ENCODE results near the gene ECPAS. TPM values are rescaled to one million over a fixed set of nuclear protein-coding genes. Genes with fewer than 3 reads are reported as not detected.
"Not testable (repeated sequence)": the region's sequence is repeated elsewhere in the genome, so short reads cannot be mapped to it uniquely, and the experiment has no call there.

ECPAS gene
- total and polyA plus RNA-seq, 2 experiments from 2014 or later, result 29.4 to 56.6 TPM

DNA sequence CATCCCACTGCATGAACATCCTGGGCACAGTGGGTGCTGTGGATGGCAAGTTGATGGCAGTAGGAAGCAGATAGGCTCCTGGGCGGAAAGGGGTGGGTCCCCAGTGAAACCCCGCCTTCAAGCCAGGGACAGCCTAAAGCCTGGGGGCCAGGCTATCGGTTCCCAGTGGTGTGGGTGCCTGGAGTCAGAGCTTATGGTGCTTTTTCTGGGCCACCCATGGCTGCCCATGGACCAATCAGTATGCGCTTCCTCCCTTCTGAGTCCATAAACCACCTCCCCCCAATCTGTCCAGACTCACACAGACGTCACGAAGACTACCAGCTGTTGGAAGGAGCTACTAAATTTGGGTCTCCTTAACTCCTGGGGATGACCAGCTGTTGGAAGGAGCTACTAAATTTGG lies 17.5 kb upstream of the ECPAS start:
- Histone ChIP-seq H3K9me3 (ENCODE audit: low read depth) (no peaks in the 10 kb centered on the region), H3K27me3 (no peaks in the 10 kb centered on the region), H3K36me3 (no peaks in the 10 kb centered on the region), H3K27ac (no peak overlapping the region), H3K4me1 (ENCODE audit: low read depth) (no peaks in the 10 kb centered on the region), H3K4me3 (no peak overlapping the region)
- TF ChIP-seq, protein P1, sequence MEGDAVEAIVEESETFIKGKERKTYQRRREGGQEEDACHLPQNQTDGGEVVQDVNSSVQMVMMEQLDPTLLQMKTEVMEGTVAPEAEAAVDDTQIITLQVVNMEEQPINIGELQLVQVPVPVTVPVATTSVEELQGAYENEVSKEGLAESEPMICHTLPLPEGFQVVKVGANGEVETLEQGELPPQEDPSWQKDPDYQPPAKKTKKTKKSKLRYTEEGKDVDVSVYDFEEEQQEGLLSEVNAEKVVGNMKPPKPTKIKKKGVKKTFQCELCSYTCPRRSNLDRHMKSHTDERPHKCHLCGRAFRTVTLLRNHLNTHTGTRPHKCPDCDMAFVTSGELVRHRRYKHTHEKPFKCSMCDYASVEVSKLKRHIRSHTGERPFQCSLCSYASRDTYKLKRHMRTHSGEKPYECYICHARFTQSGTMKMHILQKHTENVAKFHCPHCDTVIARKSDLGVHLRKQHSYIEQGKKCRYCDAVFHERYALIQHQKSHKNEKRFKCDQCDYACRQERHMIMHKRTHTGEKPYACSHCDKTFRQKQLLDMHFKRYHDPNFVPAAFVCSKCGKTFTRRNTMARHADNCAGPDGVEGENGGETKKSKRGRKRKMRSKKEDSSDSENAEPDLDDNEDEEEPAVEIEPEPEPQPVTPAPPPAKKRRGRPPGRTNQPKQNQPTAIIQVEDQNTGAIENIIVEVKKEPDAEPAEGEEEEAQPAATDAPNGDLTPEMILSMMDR (IDR thresholded peaks at IDR 0.05; ENCODE audit: low read depth, low read length), result no peak
- no peak for DNase-seq (ENCODE audit: low read depth in 1 of 2, low spot score in 1 of 2)

DNA sequence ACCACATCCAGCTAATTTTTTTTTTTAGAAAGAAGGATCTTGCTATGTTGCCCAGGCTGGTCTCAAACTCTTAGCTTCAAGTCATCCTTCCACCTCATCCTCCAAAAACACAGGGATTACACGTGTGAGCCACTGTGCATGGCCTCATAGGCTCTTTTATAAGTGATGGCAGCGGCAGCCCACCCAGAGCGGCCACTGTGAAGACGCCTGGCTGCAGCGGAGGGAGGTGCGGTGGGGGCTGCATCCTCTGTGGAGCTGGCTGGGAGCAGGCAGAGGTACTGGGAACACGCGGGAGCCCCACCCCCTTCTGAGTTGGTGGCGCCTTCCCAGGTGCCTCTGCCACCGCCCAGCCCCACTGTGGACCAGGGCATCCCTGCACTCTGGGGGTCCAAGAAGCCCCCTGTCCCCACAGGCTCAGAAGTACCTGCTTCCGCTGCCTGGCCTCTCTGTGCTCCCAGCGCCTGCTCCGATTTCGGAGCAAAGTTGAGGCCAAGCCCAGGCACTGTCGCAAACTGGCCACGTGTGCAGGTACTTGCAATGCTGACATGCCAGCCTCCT lies 16.9 kb upstream of the ECPAS start:
- TF ChIP-seq, protein P1 (IDR thresholded peaks at IDR 0.05; ENCODE audit: low read depth, low read length), result no peak
- no peaks in the 10 kb centered on the region for H3K36me3 ChIP-seq
- DNase-seq (ENCODE audit: low read depth in 1 of 2, low spot score in 1 of 2), result no peak
- H3K27ac ChIP-seq, result no peak overlapping the region
- no peak overlapping the region for H3K4me3 ChIP-seq
- no peaks in the 10 kb centered on the region for H3K27me3 ChIP-seq
- no peaks in the 10 kb centered on the region for H3K4me1 ChIP-seq (ENCODE audit: low read depth)
- H3K9me3 ChIP-seq (ENCODE audit: low read depth), result no peaks in the 10 kb centered on the region

DNA sequence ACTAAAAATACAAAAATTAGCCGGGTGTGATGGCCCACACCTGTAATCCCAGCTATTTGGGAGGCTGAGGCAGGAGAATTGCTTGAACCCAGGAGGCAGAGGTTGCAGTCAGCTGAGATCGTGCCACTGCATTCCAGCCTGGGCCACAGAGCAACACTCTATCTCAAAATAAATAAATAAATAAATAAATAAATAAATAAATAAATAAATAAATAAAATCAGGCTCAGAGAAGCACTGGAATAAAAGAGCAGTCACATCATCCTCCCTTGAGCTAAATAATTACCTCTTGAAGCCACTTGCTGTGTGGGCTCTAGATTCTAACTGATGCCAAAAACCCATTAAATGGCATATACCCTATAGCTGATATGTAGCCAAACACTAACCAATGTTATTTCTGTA lies 13.0 kb upstream of the ECPAS start:
- H3K9me3 ChIP-seq (ENCODE audit: low read depth); H3K36me3 ChIP-seq; H3K27me3 ChIP-seq; H3K4me1 ChIP-seq (ENCODE audit: low read depth); H3K4me3 ChIP-seq; DNase-seq (ENCODE audit: low read depth in 1 of 2, low spot score in 1 of 2); H3K27ac ChIP-seq: not testable (repeated sequence)

DNA sequence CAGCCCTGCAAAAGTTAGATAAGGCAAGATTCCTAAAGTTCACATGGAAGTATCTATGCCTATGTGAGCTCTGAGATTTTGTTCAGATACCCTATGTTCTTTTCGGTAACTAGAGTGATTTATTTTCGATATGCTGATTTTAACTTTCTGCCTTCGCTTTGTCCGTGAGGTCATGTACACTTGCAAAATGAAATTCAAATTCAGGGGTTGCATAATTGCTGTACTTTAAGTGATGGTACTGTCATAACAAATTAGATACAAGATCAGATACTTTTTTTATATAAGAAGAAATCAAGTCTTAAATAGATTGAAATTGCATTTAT lies 350 bp upstream of the ECPAS start:
- H3K36me3 ChIP-seq, result no peaks in the 10 kb centered on the region
- H3K4me3 ChIP-seq, result peak overlapping the region; percentile 95
- no peak for DNase-seq (ENCODE audit: low read depth in 1 of 2, low spot score in 1 of 2)
- no peaks in the 10 kb centered on the region for H3K9me3 ChIP-seq (ENCODE audit: low read depth)
- peaks cover 6% of the 10 kb centered on the region for H3K4me1 ChIP-seq (ENCODE audit: low read depth)
- peak overlapping the region; percentile 96 for H3K27ac ChIP-seq
- no peaks in the 10 kb centered on the region for H3K27me3 ChIP-seq
- TF ChIP-seq, protein P1 (IDR thresholded peaks at IDR 0.05; ENCODE audit: low read depth, low read length), result no peak

DNA sequence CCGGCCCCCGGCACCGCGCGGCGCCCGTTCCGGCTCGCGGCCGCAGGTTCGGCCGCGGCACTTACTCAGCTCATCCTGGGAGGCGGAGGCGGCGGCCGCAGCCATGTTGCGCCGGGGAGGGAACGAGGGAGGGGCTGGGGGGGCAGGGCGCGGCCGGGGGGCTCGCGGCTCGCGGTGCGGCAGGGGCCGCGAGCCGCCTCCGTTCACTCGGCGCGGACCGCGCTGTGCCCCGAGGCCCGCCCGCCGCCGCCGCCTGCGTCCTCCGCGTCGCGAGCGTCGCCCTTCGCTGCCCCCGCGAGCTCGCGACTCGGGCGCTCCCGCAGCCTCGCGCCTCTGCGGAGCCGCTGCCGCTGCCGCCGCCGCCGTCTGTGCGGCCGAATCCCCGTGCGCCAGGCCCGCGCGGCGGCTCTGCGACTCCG lies 735 bp downstream of the ECPAS start:
- Histone ChIP-seq H3K4me3 (peak overlapping the region; percentile 95), H3K27ac (peak overlapping the region; percentile 96), H3K9me3 (ENCODE audit: low read depth) (no peaks in the 10 kb centered on the region), H3K36me3 (no peaks in the 10 kb centered on the region), H3K27me3 (no peaks in the 10 kb centered on the region), H3K4me1 (ENCODE audit: low read depth) (peaks cover 6% of the 10 kb centered on the region)
- peak in 1 of 2 donors; percentile 73 for DNase-seq (ENCODE audit: low read depth in 1 of 2, low spot score in 1 of 2)
- TF ChIP-seq, protein P1 (IDR thresholded peaks at IDR 0.05; ENCODE audit: low read depth, low read length), result no peak

DNA sequence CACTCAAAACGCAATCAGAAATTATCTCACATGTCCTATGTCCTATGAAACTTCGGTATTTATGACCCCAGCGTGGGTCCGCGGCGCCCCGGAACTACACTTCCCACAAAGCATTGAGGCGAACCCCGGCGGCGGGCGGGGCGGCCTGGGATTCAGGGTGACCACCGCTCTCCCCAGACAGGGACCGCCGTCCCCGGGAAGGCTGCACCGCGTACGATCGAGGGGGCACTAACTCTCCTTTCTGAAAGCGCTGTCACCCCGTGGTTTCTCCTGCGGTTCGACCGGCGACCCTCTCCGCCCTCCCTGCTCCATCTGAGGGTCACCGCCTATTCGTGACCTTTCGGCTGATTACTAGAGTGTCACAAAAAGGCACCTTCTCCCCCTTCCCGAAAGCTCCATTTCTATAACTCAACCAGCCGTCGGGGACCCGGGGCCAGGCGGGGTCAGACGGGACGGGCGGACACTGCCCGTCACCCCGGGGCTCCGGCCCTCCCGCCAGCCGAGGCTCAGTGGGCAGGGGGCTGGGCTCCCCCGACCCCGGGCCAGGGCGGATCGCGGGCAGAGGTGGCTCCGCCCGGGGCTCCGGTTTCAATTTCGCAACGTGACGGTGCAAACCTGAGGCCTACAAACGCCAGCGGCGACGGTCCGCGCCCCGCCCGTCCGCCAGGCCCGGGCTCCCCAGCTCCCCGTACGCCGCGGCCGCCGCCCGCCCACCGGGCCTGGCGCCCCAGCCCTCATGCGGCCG lies 1.3 kb downstream of the ECPAS start:
- peak overlapping the region; percentile 96 for H3K27ac ChIP-seq
- TF ChIP-seq, protein P1 (IDR thresholded peaks at IDR 0.05; ENCODE audit: low read depth, low read length), result no peak
- DNase-seq (ENCODE audit: low read depth in 1 of 2, low spot score in 1 of 2), result peak; percentile 77 to 91
- H3K4me1 ChIP-seq (ENCODE audit: low read depth), result peaks cover 6% of the 10 kb centered on the region
- H3K9me3 ChIP-seq (ENCODE audit: low read depth), result no peaks in the 10 kb centered on the region
- peak overlapping the region; percentile 95 for H3K4me3 ChIP-seq
- no peaks in the 10 kb centered on the region for H3K36me3 ChIP-seq
- no peaks in the 10 kb centered on the region for H3K27me3 ChIP-seq

All from cardiac muscle cell (in vitro differentiated cells and primary cell).